ENCODE data around the gene KNCN.

- TF ChIP-seq POLR2A (IDR thresholded peaks at IDR 0.05) (no peak), CTCF (IDR thresholded peaks at IDR 0.05 in 4 of 5, conservative IDR thresholded peaks at IDR 0.05 in 1 of 5) (no peak)
Measured at GRCh38 chr1:46557403-46557802, 6.0 kb upstream of the KNCN start.

All from gastrocnemius medialis (tissue), 4 donors.